ENCODE data around the gene DNM2.

- TF ChIP-seq, protein P1, sequence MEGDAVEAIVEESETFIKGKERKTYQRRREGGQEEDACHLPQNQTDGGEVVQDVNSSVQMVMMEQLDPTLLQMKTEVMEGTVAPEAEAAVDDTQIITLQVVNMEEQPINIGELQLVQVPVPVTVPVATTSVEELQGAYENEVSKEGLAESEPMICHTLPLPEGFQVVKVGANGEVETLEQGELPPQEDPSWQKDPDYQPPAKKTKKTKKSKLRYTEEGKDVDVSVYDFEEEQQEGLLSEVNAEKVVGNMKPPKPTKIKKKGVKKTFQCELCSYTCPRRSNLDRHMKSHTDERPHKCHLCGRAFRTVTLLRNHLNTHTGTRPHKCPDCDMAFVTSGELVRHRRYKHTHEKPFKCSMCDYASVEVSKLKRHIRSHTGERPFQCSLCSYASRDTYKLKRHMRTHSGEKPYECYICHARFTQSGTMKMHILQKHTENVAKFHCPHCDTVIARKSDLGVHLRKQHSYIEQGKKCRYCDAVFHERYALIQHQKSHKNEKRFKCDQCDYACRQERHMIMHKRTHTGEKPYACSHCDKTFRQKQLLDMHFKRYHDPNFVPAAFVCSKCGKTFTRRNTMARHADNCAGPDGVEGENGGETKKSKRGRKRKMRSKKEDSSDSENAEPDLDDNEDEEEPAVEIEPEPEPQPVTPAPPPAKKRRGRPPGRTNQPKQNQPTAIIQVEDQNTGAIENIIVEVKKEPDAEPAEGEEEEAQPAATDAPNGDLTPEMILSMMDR (IDR thresholded peaks at IDR 0.05): no peak
- TF ChIP-seq POLR2A (IDR thresholded peaks at IDR 0.05): no peak
These were observed 124.9 kb downstream of the DNM2 start for GRCh38 chr19:10842788-10843187.
